ENCODE data around the gene TUBB2A.
"Not testable (repeated sequence)": the region's sequence is repeated elsewhere in the genome, so short reads cannot be mapped to it uniquely, and the experiment has no call there.

Gene TUBB2A

DNA sequence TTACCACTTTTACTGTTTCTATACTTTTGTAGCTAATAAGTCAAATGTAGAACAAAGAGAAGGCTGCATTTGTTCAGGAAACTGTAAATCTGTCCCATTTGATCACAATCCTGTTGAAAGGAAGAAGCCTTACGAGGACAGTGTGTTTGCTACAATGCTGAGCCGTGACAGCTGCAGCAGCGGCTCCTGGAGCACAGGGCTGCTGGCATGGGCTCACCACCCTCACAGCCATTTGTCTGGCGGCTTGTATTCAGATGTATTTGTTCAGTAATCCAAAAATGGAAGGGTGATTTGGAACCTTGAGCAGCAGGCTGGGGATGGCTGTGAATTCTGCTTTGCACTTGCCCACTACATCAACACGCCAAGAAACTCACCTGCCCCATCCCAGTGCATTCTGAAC lies 5.7 kb downstream of the TUBB2A start:
- DNase-seq = no peak

DNA sequence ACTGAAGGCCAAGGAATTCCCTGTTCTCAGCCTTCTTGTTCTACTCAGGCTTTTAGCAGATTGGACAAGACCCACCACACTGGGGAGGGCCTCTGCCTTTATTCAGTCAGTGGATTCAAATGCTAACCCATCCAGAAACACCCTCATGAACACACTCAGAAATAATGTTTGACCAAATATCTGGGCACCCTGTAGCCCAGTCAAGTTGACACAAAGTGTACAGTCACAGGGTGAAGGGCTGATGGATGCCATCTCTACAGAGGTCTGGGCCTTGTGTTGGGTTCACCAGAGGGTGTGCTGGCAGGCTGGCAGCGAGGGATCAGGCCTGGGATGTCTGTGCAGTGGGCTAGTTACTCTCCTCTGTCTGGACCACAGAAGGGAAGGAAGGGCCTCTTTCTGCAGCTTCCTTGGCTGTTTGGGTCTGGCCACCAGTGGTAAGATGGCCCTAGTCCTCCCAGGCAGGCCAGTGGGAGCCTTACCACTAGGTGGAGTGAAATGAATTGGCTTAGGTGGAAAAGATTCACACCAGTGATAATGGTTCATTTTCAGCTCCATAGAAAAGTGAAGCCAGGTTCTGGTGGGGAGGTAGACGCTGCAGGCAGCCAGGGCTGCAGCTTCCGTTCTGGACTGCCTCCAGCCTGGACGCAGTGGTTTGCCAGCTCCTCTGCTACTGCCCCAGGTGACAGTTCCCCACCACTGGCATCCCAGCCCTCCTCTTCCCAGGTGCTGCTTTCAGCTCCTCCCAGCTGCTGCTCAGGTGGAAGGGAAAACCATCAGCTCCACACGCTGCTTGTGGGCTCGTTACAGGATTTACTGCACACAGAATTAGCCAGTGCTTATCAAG lies 9.2 kb downstream of the TUBB2A start:
- no peak for DNase-seq

DNA sequence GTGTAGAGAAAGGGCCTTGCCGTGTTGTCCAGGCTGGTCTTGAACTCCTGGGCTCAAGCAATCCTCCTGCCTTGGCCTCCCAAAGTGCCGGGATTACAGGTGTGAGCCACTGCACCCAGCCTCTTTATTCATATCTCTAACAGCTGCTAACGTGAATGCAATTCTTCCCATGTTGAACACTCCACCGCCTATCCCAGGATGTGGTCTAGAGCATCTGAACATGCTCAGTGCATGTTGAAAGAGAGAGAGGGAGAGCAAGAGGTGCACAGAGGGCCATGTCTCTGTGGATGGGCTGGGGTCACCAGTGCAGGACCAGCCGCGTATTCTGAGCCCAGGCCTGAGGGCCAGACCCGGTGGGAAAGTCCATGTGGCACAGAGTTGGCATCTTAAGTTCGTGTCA lies 12.8 kb downstream of the TUBB2A start:
- DNase-seq = no peak

DNA sequence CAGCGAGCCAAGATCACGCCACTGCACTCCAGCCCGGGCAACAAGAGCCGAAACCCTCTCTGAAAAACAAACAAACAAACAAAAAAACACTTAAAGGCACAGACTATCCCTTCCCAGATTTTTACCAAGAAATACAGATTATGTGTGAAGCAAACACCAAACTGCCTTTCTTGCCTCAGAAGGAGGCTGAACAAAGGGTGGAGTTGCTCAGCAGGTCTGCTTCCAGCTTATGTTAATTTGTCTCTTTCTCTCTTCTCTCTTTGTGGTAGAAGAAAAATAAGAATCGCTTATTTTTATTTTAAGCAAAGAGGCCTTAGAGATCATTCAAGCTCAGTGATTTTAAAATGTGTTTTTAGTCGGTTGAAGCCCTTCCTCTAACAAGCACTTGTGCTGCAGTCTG lies 14.2 kb downstream of the TUBB2A start:
- DNase-seq = no peak

- no peak for DNase-seq
These were observed 14.8 kb downstream of the TUBB2A start for GRCh38 chr6:3142536-3142935.

DNA sequence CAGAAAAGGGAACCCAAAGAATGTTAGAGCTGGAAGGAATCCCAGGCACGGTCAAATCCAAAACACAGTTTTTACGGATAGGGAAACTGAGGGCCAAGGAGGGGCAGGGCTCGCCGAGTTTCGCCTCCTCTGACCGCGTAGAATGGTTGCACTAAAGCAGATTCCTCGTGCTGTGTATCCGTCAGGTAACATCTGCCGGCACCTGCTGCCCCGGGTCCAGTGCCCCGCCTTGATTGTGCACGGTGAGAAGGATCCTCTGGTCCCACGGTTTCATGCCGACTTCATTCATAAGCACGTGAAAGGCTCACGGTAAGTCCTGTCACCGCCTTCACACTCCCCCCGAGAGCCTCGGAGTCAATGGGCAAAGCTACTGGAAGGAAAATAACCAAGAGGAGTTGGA lies 17.1 kb downstream of the TUBB2A start:
- DNase-seq = no peak

- no peak for DNase-seq
These were observed 18.0 kb downstream of the TUBB2A start for GRCh38 chr6:3139090-3139903.

- DNase-seq = no peak
These were observed 19.0 kb downstream of the TUBB2A start for GRCh38 chr6:3138341-3138740.

GRCh38 chr6:3137873-3138272 lies 19.5 kb downstream of the TUBB2A start:
- not testable (repeated sequence) for DNase-seq

DNA sequence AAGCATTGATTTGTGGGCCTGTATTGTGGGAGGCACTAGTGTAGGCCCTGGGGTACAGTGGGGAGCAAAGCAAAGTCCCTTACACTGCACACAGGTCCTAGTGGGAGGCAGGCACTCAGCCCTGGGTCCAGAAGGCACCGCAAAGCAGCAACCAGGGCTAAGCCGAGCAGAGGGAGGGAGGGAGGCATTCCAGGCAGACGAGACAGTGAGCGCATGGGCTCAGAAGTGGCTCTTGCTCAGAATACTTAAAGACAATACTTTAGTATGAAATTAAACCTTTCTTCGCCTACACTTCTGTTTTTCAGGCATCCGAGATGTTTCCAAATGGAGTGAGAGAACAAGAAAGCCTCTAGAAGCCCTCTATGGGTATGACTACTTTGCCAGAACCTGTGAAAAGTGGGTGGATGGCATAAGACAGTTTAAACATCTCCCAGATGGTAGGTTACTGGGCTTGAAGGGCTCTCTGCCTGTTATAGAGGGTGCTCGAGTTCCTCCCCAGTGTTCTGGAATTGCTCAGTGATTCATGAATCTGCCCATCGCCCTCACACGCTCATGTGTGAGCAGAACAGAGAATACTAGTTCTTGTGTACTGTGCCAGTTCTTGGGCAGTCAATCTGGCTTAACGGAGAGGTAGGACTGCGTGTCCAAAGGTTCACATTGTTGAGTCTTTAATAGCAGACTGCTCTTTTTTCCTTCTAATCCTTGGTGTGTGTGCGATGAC lies 20.1 kb downstream of the TUBB2A start:
- no peak for DNase-seq

GRCh38 chr6:3136292-3137011 lies 20.9 kb downstream of the TUBB2A start:
- no peak for DNase-seq

- DNase-seq = no peak
These were observed 21.6 kb downstream of the TUBB2A start for GRCh38 chr6:3135668-3136291.

DNA sequence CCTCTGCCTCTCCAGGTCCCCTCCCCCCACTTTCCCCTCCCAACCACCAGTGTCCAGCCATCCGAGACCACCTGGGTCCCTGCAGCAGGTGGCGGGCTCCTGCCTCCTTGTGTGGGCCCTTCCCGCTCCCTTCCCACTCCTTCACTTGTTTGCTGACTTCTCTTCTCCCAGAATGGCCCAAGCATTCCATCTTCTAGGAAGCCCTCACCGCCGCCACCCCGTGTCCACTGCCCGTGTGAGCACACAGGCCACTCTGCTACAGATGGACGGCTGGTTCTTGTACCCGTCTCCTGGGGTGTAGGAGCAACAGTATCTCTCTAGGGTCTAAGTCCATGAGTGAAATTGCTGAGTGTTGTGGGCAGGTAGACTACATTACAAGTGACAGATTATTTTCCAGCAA lies 23.8 kb downstream of the TUBB2A start:
- no peak for DNase-seq

GRCh38 chr6:3131695-3132094 lies 25.6 kb downstream of the TUBB2A start:
- no peak for DNase-seq

GRCh38 chr6:3128356-3129108 lies 28.8 kb downstream of the TUBB2A start:
- no peak for DNase-seq

GRCh38 chr6:3125815-3126214 lies 31.5 kb downstream of the TUBB2A start:
- no peak for DNase-seq

DNA sequence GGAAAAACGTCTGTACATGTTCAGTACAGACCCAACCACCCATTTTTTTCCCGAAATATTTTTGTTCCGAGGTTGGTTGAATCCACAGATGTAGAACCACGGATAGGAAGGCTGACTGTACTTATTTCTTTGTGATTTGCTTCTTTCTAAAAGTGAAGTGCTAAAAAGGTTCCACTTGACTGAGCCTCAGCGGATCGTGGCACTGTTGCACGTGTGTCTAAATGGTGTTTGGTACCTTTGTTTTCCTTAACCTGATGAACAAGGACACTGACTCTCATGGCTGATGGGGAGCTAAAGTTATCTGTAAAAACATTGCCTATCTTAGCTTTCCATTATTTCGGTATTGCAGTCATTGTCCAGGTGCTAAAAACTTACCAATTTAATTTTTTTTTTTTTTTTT lies 32.7 kb downstream of the TUBB2A start:
- no peak for DNase-seq

DNA sequence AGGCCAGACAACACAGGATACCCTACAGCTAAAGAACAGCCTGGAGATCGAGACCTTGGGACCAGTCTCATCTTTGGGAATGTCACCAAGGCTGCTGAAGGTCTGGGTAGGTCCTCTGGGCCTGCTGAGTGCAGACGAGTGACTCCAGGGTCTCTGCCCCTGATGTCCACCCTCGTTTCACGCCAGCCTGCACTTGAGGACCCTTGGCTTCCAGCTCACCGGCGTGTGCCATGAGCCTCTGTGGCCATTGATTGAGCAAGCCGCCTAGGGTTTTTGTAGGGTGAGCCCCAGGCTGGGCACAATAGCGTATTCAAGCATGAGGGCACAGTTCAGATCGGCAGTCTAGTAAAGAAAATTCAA lies 34.5 kb downstream of the TUBB2A start:
- no peak for DNase-seq

DNA sequence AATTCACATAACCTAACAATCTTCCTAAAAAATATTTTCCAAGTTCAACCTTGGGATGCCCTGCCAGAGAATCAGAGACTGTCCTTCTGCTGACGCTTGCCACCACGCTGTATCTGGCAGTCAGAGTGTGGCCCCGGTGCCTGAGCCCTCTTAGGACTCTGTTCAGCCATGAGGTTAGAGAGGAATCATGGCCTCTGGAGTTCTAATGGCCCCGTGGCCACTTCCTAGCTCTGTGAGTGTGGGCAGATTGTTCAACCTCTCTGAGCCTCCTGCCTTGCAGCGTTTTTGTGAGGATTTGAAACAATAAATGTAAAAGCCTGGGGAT lies 36.6 kb downstream of the TUBB2A start:
- no peak for DNase-seq

GRCh38 chr6:3119040-3119723 lies 38.2 kb downstream of the TUBB2A start:
- DNase-seq = no peak

DNA sequence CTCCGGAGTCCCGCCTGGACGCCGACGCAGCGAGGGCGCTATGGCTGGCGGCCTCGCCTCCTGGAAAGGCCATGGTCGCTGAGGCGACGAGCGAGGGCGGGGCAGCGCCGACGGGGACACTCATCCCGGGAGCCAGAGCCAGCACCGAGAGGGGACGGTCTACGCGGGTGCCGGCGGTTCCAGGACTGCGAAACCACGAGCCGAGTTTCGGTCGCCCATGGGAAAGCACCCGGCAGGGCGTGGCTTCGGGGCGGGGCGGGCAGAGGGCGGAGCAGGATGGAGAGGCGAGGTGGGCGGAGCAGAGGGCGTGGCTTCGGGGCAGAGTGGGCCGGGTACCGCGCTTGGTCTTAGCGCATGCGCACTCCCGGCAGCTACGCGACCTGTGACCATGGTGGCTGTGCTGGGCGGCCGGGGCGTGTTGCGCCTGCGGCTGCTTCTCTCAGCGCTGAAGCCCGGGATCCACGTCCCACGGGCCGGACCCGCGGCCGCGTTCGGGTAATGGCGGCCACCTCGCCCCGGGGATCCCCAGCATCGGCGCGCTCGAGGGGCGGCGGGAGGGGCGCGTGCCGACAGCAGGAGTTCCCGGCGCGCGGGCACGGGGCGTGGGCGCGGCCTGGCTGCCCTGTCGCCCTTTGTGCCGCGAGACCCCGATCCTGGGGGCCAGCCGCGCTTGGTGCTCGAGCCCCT lies 38.8 kb downstream of the TUBB2A start, which contains the start of gene BPHL:
BPHL (plus strand) TSS at position 359 of the 687 bp plus-strand sequence; CDS start at position 389, 30 bp downstream.
- DNase-seq = peak; percentile 99

Data from CD4-positive, alpha-beta T cell treated with Interleukin-12 subunit alpha and Interleukin-12 subunit beta, for 1 hour (primary cell).